Ovary (tissue), 9 donors: ENCODE measurements around the gene DUSP9. TPM values are rescaled to one million over a fixed set of nuclear protein-coding genes. Genes with fewer than 3 reads are reported as not detected.
"Not testable (repeated sequence)": the region's sequence is repeated elsewhere in the genome, so short reads cannot be mapped to it uniquely, and the experiment has no call there.

Experiments
- DNase-seq, 5 donors: peaks; one replicate each; pipeline ENCODE4 v3.0.0-alpha.2; 2019 to 2020
- H3K27ac ChIP-seq, 2 donors: fragments of 200-600 bp; one replicate each; pipeline versions ENCODE4 v1.5.1 to v1.8.0; 2019 to 2022
- H3K27me3 ChIP-seq: fragments of 200-600 bp; one replicate; pipeline ENCODE4 v1.8.0; 2022
- H3K36me3 ChIP-seq: fragments of 200-600 bp; sonication (generic); one replicate; pipeline ENCODE4 v1.5.1; 2019
- H3K4me1 ChIP-seq: one replicate; pipeline ENCODE4 v1.8.1; 2013; ENCODE audit warnings: mild to moderate bottlenecking, moderate library complexity; ENCODE audit not compliant: insufficient read depth
- H3K4me3 ChIP-seq: fragments of 200-600 bp; sonication (generic); one replicate; pipeline ENCODE4 v1.5.1; 2017
- H3K9me3 ChIP-seq, 2 donors: fragments of 200-600 bp in 1 of 2; sonication (generic) in 1 of 2; one replicate each; pipeline versions ENCODE4 v1.5.1 to v1.8.1; 2013 to 2019; ENCODE audit warnings: mild to moderate bottlenecking in 1 of 2, moderate library complexity in 1 of 2
- CTCF ChIP-seq, 3 donors: fragments of 450-650 bp in 2 of 3; fragments of 200-600 bp in 1 of 3; IDR thresholded peaks; one replicate each; pipeline versions ENCODE4 v1.5.1 to v1.8.0; 2016 to 2022; ENCODE audit warnings: antibody characterized with exemption in 3 of 3, mild to moderate bottlenecking in 1 of 3
- EP300 ChIP-seq: sonication (generic); formaldehyde crosslinking; IDR thresholded peaks from one replicate; pipeline ENCODE4 v1.6.1; 2017; ENCODE audit warnings: antibody characterized with exemption
- POLR2A ChIP-seq: fragments of 450-650 bp; IDR thresholded peaks from one replicate; pipeline ENCODE4 v1.6.1; 2017; ENCODE audit warnings: antibody characterized with exemption, mild to moderate bottlenecking, moderate library complexity
- WGBS, 3 donors: extraction: QIAGEN DNeasy Blood & Tissue Kit in 1 of 3; methylation state at CpG; one replicate each; pipeline versions ENCODE4 v1.1.5 to v1.1.7; 2013 to 2017; 5-methylcytosine and 5-hydroxymethylcytosine counted together
- intact Hi-C, 4 donors: fragments of 100-400 bp; cut with DNase I; formaldehyde crosslinking; loops; one replicate each; pipeline versions ENCODE4 v1.11.0 to v1.15.1; 2022 to 2023
- polyA plus RNA-seq, 2 donors: library from polyadenylated mRNA; stranded (reverse); fragments of 200-250 nt in 1 of 2; fragments of 350-450 nt in 1 of 2; fragmentation: Illumina TruSeq in 1 of 2; extraction: RNeasy Lipid Tissue Mini Kit (QIAGEN cat#74804) in 1 of 2; gene quantifications; one replicate each; pipeline ENCODE4 v1.2.3, GENCODE V29; 2013 to 2014
- total RNA-seq, 7 donors: library from RNA; depleted of rRNA in 2 of 7; stranded (reverse); fragments of >200 nt in 2 of 7; fragmentation: NEBNext Ultra II Directional in 3 of 7; extraction: Animal tissue kit (Norgen Biotek cat#: 25700) in 3 of 7; gene quantifications; one replicate each; pipeline versions ENCODE4 v1.1.0 to v1.2.4, GENCODE V29; 2016 to 2023
- donor health status: DM: no; HTN: no; CAD: no; lungs with moderate emphysema.
- donor health status: DM: no; HTN: no; CAD: no.
- donor health status: Bipolar disorder and iron deficiency.
- donor health status: DM: yes; HTN: yes; CAD: no.
- donor health status: DM: no; HTN: no; CAD: no.
- donor health status: DM: yes; HTN: yes; CAD: no.

DUSP9 gene
- total and polyA plus RNA-seq, 9 donors: 0.12 to 3.7 (median 0.65) TPM; not detected in 1

- DNase-seq: peak in 1 of 5 donors; percentile 30
- no peak overlapping the region for H3K4me3 ChIP-seq
- H3K27me3 ChIP-seq: no peaks in the 10 kb centered on the region
- intact Hi-C loops: no loop called here
- no peak overlapping the region for H3K27ac ChIP-seq
- H3K36me3 ChIP-seq: no peaks in the 10 kb centered on the region
- WGBS, 3 donors: 84 to 90% (median 89%) methylated on average over 19 of the region's 19 CpGs
- no peaks in the 10 kb centered on the region for H3K9me3 ChIP-seq
- no peak for TF ChIP-seq EP300
- TF ChIP-seq CTCF (IDR thresholded peaks at IDR 0.05): no peak
- no peak for TF ChIP-seq POLR2A
- H3K4me1 ChIP-seq: no peaks in the 10 kb centered on the region
Measured at GRCh38 chrX:153689654-153690465, 42.9 kb downstream of the DUSP9 start.

GRCh38 chrX:153690466-153690865 lies 43.5 kb downstream of the DUSP9 start:
- no peak overlapping the region for H3K4me3 ChIP-seq
- intact Hi-C loops: no loop called here

DNA sequence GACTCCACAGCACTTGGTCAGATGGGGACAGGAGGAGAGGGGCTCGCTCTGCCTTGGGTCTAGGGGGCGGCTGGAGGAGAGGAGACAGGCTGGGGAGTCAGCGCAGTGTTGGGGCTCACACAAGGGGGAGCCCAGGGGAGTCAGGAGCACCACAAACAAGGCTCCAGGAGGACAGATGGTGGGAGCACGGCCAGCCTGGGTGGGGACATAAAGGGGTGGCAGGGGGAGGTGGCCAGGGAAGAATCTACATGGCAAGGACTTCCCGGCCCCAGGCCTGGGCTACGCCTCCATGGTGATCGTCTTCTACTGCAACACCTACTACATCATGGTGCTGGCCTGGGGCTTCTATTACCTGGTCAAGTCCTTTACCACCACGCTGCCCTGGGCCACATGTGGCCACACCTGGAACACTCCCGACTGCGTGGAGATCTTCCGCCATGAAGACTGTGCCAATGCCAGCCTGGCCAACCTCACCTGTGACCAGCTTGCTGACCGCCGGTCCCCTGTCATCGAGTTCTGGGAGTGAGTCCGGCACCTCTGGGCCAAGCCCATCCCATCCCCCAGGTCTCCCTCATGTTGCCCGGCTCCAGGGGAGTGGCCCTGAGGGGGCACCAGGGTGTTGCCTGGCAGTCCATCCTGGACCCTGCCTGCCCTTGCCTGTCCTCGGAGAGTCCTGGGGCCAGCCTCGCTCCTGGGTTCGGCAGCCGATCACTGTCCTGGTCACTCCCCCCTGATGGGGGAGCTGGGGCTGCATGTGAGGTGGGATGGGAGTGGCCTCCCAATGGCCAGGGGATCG lies 44.2 kb downstream of the DUSP9 start:
- H3K9me3 ChIP-seq, H3K4me1 ChIP-seq, H3K27ac ChIP-seq, H3K36me3 ChIP-seq, H3K4me3 ChIP-seq, H3K27me3 ChIP-seq, DNase-seq, intact Hi-C loops: not testable (repeated sequence)
- WGBS, 3 donors: 84 to 86% (median 84%) methylated on average over 19 to 21 of the region's 21 CpGs

More at GRCh38 chrX:153690466-153690865, 43.5 kb downstream of the DUSP9 start:
- Histone ChIP-seq H3K9me3 (no peaks in the 10 kb centered on the region), H3K4me1 (no peaks in the 10 kb centered on the region), H3K27me3 (no peaks in the 10 kb centered on the region), H3K36me3 (no peaks in the 10 kb centered on the region), H3K27ac (no peak overlapping the region)
- 86 to 92% (median 88%) methylated on average over 14 of the region's 14 CpGs for WGBS, 3 donors
- DNase-seq: no peak
- TF ChIP-seq EP300: no peak
- TF ChIP-seq CTCF (IDR thresholded peaks at IDR 0.05): no peak

DNA sequence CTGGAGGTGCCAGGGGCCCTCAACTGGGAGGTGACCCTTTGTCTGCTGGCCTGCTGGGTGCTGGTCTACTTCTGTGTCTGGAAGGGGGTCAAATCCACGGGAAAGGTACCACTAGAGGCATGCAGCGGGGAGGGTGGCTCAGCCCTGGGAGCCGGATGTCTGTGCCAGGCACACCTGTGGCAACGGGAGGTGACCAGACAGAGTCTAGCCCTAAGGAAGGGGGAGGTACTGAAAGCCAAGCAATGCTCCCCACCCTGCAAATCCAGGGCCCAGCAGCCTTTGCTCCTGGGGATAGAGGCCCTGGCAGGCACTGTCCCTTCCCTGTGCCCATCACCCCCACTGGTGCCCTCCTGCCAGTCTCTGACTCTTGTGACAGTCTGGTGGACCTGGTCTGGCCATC lies 45.0 kb downstream of the DUSP9 start:
- H3K27me3 ChIP-seq: no peaks in the 10 kb centered on the region
- H3K36me3 ChIP-seq: no peaks in the 10 kb centered on the region
- no peaks in the 10 kb centered on the region for H3K4me1 ChIP-seq
- no peaks in the 10 kb centered on the region for H3K9me3 ChIP-seq
- no peak overlapping the region for H3K27ac ChIP-seq
- TF ChIP-seq EP300 (no peak), POLR2A (no peak), CTCF (IDR thresholded peaks at IDR 0.05) (no peak)
- intact Hi-C loops: no loop called here
- H3K4me3 ChIP-seq: no peak overlapping the region
- no peak for DNase-seq
- WGBS, 3 donors: 61 to 79% (median 69%) methylated on average over 3 to 4 of the region's 4 CpGs
